Muscle layer of duodenum (tissue), 2 donors: ENCODE measurements around the gene ABHD10.

ENCODE experiments used
- H3K27ac ChIP-seq: one replicate; pipeline ENCODE4 v1.7.0; 2013; ENCODE audit warnings: mild to moderate bottlenecking, low read length
- H3K27me3 ChIP-seq: one replicate; pipeline ENCODE4 v1.7.0; 2013; ENCODE audit warnings: low read depth, mild to moderate bottlenecking, control low read depth, low read length
- H3K36me3 ChIP-seq, 2 donors: one replicate each; pipeline ENCODE4 v1.7.0; 2013; ENCODE audit warnings: low read length in 2 of 2, control low read depth in 1 of 2, mild to moderate bottlenecking in 1 of 2; ENCODE audit not compliant: insufficient read depth in 2 of 2, control insufficient read depth in 1 of 2
- H3K4me1 ChIP-seq, 2 donors: one replicate each; pipeline ENCODE4 v1.7.0; 2013; ENCODE audit warnings: low read length in 2 of 2, mild to moderate bottlenecking in 2 of 2, control low read depth in 1 of 2, moderate library complexity in 1 of 2; ENCODE audit not compliant: insufficient read depth in 2 of 2, control insufficient read depth in 1 of 2
- H3K4me3 ChIP-seq, 2 donors: one replicate each; pipeline ENCODE4 v1.7.0; 2013; ENCODE audit warnings: low read length in 2 of 2, low read depth in 1 of 2, mild to moderate bottlenecking in 1 of 2
- H3K9me3 ChIP-seq, 2 donors: one replicate each; pipeline ENCODE4 v1.7.0; 2013; ENCODE audit warnings: low read length in 2 of 2, control low read depth in 1 of 2, mild to moderate bottlenecking in 1 of 2; ENCODE audit not compliant: control insufficient read depth in 1 of 2
- donor health status: healthy.

Gene ABHD10

DNA sequence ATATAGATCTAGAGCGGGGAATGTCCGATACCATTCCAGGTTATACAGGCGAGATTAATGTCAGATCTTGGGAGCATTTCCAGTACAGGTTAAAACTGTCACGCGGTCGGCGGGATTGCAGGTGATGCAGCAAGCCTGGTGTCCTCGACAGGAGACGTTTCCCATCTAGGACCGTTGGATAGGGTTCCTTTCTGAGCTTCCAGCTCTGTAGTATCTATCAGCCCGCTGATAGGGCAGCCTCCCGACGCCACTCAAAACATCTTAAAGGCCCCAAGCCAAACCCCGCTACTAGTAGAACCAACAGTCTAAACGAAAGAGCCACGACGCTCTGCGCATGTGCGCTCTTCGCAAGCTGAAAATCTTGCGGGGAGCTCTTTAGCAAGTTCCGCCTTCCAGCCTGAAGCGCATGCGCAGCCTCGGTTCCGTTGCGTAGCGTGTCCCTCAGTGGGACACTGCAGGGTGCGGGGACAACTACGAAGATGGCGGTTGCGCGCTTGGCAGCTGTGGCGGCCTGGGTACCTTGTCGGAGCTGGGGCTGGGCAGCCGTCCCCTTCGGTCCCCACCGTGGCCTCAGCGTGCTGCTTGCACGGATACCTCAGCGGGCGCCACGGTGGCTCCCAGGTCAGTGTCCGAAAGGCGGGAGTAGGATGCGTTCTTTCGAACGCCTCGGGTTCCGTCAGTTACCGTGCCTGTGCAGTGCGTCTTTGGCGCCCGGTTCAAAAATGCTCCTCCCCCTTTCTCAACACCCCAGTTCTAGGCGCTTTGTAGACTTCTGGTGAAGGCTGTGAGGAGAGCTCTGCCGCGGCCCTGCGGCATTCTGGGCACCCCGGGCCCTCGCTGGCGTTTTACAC lies at the start of gene ABHD10:
ABHD10 (plus strand) TSS at position 444 of the 851 bp plus-strand sequence; CDS start at position 480, 36 bp downstream.
- peak within 1 kb of the TSS; percentile 86 to 93 for H3K4me3 ChIP-seq
- peaks cover 7 to 8% of the 10 kb centered on the region in 2 donors for H3K36me3 ChIP-seq
- H3K27me3 ChIP-seq = no peaks in the 10 kb centered on the region
- H3K4me1 ChIP-seq = peaks cover 8 to 25% of the 10 kb centered on the region in 2 donors
- no peaks in the 10 kb centered on the region for H3K9me3 ChIP-seq
- H3K27ac ChIP-seq = peak within 1 kb of the TSS; percentile 74

DNA sequence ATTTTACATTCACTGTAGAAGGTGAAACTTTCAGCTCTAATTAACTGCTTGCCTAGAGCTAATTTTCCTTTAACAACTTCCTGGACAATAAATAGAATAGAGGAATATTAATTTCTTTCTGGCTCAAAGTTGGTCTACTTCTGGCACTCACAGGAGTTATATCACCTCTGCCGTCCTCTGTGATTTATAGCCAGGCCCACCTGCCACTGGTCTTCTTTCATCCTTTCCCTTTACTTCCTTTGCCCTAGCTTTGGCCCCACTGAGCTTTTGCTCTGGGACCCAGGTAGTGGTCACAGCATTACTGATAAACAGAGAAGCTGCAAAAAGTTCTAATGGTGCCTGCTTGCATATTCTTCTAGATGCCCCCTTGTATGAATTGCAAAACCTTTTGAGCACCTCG lies 49.3 kb upstream of the ABHD10 start:
- peaks cover 0 to 10% of the 10 kb centered on the region in 2 donors for H3K4me1 ChIP-seq
- no peaks in the 10 kb centered on the region for H3K9me3 ChIP-seq
- no peak overlapping the region for H3K4me3 ChIP-seq

DNA sequence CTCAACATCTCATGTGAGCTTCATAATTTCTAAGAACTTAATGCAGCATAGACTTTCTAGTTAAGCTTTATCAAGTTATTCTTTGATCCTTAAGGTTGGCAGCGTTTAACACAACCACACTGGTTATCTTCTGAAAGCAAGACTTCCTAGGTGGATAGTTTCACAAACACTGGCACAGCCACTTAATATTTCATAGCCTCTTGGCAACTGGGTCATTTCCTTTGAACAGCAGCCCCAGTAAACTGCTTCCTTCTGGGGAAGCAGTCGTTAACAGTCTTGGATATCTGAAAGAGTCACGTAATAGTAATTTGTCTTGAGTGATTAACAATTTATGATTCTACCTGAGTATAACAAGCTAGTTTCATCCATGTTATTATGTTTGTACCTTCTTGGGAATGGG lies 45.9 kb upstream of the ABHD10 start:
- Histone ChIP-seq H3K27me3 (no peaks in the 10 kb centered on the region), H3K27ac (peak overlapping the region; percentile 14), H3K4me1 (peaks cover 0 to 7% of the 10 kb centered on the region in 2 donors), H3K9me3 (no peaks in the 10 kb centered on the region), H3K4me3 (no peak overlapping the region), H3K36me3 (peaks cover 0 to 8% of the 10 kb centered on the region in 2 donors)

More for the DNA sequence above, 49.3 kb upstream of the ABHD10 start:
- Histone ChIP-seq H3K36me3 (peaks cover 0 to 8% of the 10 kb centered on the region in 2 donors), H3K27ac (no peak overlapping the region), H3K27me3 (no peaks in the 10 kb centered on the region)

DNA sequence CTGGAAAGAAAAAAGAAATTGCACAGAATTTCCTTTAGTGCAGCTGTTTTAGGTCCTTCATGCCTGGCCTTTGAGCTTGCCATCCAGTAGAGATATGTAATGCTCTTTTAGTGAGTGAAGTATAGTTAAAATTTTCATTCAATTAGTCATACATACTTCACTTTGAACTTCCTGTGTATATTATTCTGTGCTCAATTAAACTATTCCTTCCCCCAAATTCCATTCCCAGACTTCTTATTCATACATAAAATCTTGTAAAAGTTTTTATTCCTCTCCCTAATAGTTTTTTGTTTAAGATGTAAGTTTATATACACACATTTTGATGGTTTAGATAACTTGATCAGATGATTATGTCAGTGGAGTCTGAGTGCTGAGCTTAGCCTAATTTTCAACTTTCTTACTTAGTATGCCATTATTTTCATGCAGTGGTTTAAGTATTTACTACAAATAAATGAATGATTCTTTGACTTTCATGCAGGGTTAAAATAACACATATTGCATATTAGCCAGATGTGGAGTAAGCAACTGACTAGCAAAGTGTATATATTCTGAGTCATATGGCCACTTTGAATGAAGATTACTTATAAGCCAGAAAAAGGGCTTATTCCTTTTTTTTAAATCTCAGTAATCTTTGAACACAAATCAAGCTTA lies 42.5 kb upstream of the ABHD10 start:
- Histone ChIP-seq H3K4me3 (no peak overlapping the region), H3K27ac (no peak overlapping the region), H3K27me3 (no peaks in the 10 kb centered on the region), H3K36me3 (peaks cover 21% of the 10 kb centered on the region in 2 donors), H3K4me1 (peaks cover 0 to 6% of the 10 kb centered on the region in 2 donors), H3K9me3 (no peaks in the 10 kb centered on the region)

DNA sequence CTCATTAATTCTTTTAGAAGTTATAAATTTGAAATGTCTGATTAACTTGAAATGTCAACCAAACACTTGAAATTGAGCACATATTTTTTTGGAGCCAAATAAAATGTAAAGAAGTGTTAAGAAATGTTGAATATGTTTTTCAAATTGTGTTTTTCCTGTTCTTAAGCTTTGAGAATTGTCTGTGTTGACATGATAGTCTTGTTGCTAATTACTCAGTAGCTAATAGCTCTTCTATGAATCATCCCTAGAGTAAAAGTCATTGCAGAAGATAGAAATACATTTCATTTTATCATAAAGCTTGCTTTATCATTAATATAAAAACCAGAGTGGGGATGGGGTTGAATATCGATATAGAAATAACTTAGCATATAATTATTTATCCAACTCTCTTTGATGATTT lies 41.9 kb upstream of the ABHD10 start:
- no peaks in the 10 kb centered on the region for H3K9me3 ChIP-seq
- H3K27me3 ChIP-seq = no peaks in the 10 kb centered on the region
- H3K4me1 ChIP-seq = peaks cover 0 to 4% of the 10 kb centered on the region in 2 donors
- no peak overlapping the region for H3K27ac ChIP-seq
- no peak overlapping the region for H3K4me3 ChIP-seq
- H3K36me3 ChIP-seq = peaks cover 19 to 23% of the 10 kb centered on the region in 2 donors

DNA sequence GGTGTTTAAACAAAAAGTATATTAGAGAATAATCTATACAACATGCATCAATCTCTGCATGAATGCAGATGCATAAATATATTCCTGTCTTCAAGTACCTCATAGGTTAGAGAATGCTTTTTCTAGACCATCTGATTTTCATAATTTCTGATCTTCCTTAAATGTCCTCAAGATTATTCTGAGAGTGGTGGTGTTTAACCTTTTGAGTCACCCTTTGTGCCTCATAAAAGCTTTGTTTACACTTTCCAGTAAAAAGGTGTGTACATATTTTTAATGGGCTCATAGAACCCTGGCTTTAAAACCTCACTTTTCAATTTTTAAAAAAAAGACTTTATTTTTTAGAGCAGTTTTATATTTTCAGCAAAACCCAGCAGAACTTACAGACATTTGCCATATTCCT lies 41.0 kb upstream of the ABHD10 start:
- H3K27me3 ChIP-seq = no peaks in the 10 kb centered on the region
- H3K4me3 ChIP-seq = no peak overlapping the region
- H3K9me3 ChIP-seq = no peaks in the 10 kb centered on the region
- H3K36me3 ChIP-seq = peaks cover 15 to 27% of the 10 kb centered on the region in 2 donors
- H3K27ac ChIP-seq = no peak overlapping the region
- H3K4me1 ChIP-seq = peaks cover 0 to 4% of the 10 kb centered on the region in 2 donors

DNA sequence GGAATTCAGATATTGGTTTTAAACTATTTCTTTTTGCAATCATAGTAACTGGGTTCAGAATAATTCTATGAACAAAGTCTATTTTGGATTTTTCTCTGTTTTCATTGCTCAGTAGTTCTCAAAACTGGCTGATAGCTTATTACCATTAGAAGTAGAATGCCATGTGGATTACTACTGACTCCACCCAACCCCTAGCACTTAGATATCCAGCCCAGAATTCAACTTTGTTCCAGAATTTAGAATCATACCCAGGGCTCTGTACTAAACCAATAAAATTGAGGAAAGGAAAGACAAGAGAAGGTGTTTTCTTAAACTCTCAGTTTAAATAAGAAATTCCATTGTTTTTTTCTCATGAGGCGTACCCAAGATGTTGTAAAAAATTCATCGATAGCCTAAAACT lies 39.0 kb upstream of the ABHD10 start:
- no peak overlapping the region for H3K4me3 ChIP-seq
- peaks cover 0 to 4% of the 10 kb centered on the region in 2 donors for H3K4me1 ChIP-seq
- peaks cover 14 to 27% of the 10 kb centered on the region in 2 donors for H3K36me3 ChIP-seq
- no peaks in the 10 kb centered on the region for H3K27me3 ChIP-seq
- H3K27ac ChIP-seq = no peak overlapping the region
- H3K9me3 ChIP-seq = no peaks in the 10 kb centered on the region

DNA sequence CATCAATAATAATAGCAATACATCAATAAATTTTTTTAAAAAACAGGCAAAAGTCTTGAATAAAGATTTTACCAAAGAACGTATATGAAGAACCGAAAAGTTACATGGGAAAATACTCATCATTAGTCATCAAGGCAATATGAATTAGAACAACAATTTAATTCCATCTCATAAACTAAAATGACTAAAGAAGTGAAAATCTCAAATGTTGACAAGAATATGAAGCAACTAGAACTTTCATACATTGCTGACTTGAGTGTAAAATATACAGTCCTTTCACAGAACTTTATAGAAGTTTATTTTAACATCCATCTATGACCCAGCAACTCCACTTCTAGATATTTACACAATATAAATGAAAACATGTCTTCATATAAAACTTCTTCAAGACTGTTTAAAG lies 35.3 kb upstream of the ABHD10 start:
- Histone ChIP-seq H3K4me1 (peaks cover 0 to 9% of the 10 kb centered on the region in 2 donors), H3K4me3 (no peak overlapping the region), H3K9me3 (no peaks in the 10 kb centered on the region), H3K27me3 (no peaks in the 10 kb centered on the region), H3K27ac (no peak overlapping the region), H3K36me3 (peaks cover 18 to 27% of the 10 kb centered on the region in 2 donors)

DNA sequence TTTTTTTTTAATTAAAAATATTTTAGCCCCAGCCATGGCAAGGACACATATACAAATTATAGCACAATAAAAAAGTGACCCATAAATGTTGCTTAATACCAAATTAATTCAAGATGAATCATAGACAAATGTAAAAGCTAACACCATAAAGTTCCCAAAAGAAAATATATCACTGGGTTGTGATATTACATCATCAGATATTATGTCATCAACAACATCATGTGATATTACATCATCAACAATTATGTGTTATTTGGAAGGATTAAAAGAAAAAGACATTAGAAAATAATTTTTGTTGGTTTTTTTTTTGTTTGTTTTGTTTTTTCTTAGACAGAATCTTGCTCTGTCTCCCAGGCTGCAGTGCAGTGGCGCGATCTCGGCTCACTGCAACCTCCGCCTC lies 34.5 kb upstream of the ABHD10 start:
- Histone ChIP-seq H3K4me3 (no peak overlapping the region), H3K27ac (no peak overlapping the region), H3K9me3 (no peaks in the 10 kb centered on the region), H3K27me3 (no peaks in the 10 kb centered on the region), H3K4me1 (peaks cover 0 to 9% of the 10 kb centered on the region in 2 donors), H3K36me3 (peaks cover 18 to 22% of the 10 kb centered on the region in 2 donors)

DNA sequence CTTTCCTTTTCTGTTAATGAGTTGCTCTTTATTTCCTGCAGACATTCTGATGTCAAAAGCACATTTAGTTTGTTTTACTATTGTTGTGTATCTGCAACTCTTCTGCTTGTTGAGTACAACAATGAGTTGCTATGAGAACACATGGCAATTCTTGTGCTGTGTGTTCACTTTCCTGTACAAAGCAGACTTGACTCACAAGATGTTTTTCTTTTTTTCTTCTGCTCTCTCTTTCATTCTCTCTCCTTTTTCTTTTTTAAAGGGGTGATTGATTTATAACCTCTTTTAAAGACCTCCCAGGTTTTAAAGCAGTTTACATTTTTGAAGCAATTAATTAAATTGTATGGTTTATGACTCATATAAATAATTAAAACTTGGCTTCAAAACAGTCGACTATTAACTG lies 31.6 kb upstream of the ABHD10 start:
- Histone ChIP-seq H3K36me3 (peaks cover 4 to 6% of the 10 kb centered on the region in 2 donors), H3K9me3 (no peaks in the 10 kb centered on the region), H3K4me1 (peaks cover 0 to 9% of the 10 kb centered on the region in 2 donors), H3K4me3 (no peak overlapping the region), H3K27me3 (no peaks in the 10 kb centered on the region), H3K27ac (no peak overlapping the region)

DNA sequence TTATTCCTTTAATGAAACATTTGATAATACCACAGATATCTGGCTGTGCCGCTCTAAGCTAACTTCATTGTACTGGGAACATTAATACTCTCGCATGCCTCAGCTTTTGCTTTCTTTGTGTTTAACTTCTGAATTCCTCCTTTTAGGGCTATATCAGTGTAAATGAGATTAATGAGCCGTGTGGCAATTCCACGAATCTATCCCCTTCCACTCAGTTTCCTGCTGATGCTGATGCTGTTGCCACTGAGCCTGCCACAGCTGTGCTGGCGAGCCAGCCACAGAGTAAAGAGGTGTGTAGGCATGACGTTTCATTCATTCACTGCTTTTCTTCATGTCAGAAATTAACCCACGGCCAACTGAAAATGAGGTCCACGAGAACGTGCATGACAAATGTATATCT lies 30.0 kb upstream of the ABHD10 start:
- Histone ChIP-seq H3K36me3 (peaks cover 9 to 18% of the 10 kb centered on the region in 2 donors), H3K27me3 (no peaks in the 10 kb centered on the region), H3K4me1 (peaks cover 0 to 9% of the 10 kb centered on the region in 2 donors), H3K4me3 (no peak overlapping the region), H3K27ac (no peak overlapping the region), H3K9me3 (no peaks in the 10 kb centered on the region)
